ENCODE results near the gene LEFTY1.
"Not testable (repeated sequence)": the region's sequence is repeated elsewhere in the genome, so short reads cannot be mapped to it uniquely, and the experiment has no call there.

LEFTY1 gene

GRCh38 chr1:225888898-225889601 lies at the start of gene LEFTY1:
Gene LEFTY1 (minus strand): TSS chr1:225889146. CDS start chr1:225889066, 80 bp downstream.
- no peak for DNase-seq

DNA sequence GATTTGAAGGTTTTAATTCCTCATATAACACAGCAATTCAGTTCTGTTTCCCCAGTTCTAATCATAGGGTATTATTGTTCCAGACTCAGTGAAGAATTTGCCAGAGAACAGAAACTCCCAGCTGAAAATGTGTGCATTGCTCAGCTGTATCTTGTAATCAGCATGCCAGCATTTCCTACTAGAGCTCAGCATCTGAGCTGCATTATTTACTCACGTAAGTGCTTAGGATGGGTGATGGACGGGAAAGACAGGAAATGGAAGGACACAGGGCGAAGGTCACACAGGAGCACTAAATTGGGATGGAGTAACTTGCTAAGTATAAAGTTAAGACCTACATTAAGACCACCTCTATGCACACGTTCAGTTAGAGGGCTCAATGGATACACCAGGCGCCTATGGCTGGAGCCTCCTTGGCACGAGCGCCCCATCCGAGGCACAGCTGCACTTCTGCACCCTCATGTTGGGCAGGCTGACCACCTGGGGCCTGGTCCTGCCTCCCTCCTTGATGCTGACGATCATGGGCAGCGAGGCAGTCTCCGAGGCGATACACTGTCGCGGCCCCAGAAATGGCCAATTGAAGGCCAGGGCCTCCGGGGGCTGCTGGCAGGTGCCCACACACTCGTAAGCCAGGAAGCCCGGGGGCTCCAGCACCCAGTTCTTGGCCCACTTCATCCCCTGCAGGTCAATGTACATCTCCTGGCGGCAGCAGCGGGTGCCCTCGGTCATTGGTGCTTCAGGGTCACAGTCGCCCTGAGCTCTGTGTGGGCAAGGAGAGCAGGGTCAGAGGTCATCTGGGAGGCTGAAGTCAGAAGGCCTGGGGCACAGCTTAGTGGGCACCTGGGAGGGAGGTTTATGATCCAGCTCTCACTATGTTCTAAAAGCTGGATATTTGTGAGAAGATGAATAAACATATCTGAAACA lies 48.4 kb upstream of the LEFTY1 start:
- DNase-seq: no peak

DNA sequence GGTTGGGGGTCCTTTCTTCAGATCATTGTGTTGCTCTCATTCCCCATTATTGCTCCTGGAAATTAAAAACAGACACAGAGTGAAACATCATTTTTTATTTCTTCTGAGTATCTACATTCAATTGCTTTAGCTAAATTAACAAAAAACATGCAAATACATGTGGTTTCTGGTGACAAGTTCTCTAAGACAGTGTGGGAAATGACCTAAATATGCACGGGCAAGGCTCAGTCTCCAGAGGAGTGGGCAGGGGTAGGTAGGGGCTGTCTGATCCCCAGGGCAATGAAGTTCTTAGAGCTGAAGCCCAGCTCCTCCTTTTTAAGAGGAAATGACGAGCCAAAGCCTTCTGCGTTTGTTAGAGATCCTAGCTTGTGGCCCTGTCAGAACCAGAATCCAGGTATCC lies 47.6 kb upstream of the LEFTY1 start:
- no peak for DNase-seq

- DNase-seq: not testable (repeated sequence)
Measured at GRCh38 chr1:225936086-225936485, 47.1 kb upstream of the LEFTY1 start.

- DNase-seq: no peak
Measured at GRCh38 chr1:225934711-225935110, 45.8 kb upstream of the LEFTY1 start.

GRCh38 chr1:225933072-225933471 lies 44.1 kb upstream of the LEFTY1 start:
- no peak for DNase-seq

DNA sequence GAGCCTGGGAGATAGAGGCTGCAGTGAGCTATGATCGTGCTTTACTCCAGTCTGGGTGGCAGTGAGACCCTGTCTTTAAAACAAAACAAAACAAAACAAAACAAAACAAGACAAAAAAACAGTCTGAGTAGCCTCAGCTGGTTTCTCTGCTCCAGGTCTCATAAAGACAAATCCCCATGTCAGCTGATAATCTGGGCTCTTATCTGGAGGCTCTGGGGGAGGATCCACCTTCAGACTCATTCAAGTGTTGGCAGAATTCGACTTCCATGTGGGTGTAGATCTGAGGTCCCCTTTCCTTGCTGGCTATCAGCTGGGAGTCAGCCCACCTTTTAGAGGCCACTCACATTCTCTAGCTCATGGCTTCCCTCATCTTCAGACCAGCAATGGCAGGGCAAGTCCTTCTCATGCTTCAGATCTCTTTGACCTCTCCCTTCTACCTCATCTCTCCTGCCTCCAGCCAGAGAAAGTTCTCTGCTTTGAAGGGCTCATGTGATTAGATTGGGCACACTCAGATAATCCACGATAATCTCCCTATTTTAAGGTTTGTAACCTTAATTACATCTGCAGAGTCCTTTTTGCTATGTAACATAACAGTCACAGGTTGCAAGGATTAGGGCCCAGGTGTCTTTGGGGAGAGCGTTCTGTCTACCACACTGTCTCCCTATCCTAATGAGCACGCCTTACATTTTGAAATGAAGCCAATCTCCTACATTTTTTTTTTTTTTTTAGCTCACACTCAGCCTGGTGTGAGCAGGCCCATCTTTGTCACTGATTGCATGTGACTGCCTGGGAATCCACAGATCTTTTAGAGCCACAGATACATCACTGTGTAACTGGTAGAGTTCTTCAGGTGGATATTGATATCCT lies 42.6 kb upstream of the LEFTY1 start:
- no peak for DNase-seq

DNA sequence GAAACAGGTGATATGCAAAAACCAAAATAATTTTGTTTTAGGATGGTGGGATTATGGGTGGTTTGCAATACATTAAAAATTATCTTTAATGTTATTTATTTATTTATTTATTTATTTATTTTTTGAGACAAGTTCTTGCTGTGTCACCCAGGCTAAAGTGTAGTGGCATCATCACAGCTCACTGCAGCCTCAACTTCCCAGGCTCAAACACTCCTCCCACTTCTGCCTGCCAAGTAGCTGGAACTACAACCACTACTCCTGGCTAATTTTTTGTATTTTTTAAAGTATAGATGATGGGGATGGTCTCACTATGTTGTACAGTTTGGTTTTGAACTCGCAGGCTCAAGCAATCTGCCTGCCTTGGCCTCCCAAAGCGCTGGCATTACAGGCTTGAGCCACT lies 41.6 kb upstream of the LEFTY1 start:
- DNase-seq: no peak

- not testable (repeated sequence) for DNase-seq
Measured at GRCh38 chr1:225929462-225929861, 40.5 kb upstream of the LEFTY1 start.

- no peak for DNase-seq
Measured at GRCh38 chr1:225928186-225929175, 39.5 kb upstream of the LEFTY1 start.

DNA sequence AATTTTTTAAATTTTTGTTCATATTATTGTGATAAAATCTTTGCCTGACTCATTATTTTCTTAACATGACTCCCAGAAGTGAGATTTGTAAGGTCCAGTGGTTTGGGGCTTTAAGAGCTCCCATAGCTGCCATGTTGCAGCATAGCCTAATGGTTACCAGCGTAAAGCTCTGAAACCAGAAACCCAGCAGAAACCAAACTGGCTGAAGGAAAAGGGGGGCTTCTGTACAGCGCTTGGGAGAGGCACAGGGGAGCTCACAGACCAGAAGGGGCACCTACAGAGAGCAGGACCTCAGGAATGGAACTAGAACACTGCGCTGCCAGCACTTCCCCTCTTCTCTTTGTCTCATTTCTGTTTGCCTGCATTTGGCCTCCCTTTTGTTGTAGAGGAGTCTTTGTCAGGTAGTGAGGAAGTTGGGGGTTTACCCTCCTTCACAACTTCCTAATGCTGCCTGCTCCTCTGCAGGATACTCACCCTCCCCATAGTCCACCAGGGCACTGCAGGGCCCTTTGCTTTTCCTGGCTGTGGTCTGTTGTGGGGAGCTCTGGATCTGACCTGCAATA lies 37.7 kb upstream of the LEFTY1 start:
- no peak for DNase-seq

GRCh38 chr1:225923692-225924555 lies 35.0 kb upstream of the LEFTY1 start, which contains the start of gene PYCR2:
Gene PYCR2 (minus strand): TSS chr1:225924250. CDS start chr1:225924110, 140 bp downstream.
- DNase-seq: peak; percentile 98

DNA sequence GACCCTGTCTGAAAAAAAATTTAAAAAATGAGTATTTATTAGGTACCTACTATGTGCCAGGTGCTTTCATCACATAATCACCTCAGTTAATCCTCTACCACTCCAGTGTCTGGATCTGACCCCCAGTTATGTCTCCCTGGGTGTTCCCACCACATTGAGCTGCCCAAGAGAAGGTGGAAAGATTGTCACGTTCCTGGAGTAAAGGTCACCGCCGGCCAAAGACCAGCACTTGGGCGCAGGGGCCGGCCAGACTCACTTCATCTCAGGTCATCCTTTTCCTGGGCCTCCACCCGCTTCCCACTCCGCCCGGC lies 34.4 kb upstream of the LEFTY1 start:
- no peak for DNase-seq

DNA sequence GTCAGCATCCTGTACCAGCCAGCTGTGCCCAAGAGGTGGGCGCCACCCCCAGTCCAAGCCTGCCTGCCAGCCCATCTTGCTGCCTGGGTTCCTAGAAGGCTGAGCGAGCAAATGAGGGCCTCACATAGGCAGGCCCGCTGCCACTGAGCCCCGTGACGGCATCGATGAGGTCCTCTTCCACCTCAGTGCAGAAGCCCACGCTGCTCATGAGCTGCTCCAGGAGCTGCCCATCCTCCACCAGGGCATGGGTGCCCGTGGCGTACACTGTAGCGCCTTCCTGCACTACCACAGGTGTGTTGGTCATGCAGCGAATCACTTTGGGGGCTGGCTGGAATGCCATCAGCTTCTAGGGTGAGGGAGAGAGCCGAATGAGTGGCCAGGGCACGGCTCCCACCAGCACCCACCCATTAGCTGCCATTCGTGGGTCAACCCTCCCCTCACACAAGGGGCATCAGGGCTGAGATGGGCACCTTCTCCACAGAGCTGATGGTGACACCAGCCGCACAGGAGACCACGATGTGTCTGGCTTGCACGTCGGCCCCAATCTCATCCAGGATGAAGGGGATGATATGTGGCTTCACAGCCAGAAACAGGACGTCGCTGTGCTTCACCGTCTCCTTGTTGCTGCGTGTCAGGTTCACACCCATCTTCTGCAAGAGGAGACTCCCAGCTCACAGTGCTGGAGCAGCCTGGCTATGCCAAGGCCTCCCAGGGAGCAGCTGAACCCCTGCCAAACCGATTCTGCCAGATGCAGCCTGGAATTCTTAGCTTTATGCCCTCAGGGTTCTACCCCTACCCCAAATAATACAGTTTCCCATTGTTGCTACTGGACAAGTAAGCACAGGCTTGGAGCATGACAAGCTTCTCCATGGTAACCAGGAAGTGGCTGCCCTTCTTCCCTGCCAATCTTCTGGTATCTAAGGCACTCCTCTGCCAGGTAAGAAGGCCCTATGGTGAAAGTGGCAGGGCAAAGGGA lies 33.1 kb upstream of the LEFTY1 start:
- DNase-seq: peak; percentile 14

- peak; percentile 69 for DNase-seq
Measured at GRCh38 chr1:225919906-225920305, 31.0 kb upstream of the LEFTY1 start.

DNA sequence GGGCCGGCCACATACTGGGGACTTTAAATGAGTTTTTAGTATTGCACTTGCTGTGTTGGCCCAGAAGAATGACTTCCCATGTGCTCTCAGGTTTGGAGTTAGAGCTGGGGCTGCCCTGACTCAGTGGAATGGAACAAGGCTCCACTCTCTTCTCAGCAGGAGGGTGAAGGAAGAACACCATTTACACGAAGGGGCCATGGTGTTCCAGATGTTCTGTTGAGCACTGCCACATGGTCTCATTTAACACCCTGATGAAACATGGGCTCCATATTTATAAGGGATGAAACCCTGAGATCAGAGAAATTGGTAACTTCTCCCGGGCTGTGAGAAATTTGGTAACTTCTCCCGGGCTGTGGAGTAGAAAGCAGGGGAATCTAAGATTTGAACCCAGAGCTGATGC lies 29.3 kb upstream of the LEFTY1 start:
- no peak for DNase-seq

DNA sequence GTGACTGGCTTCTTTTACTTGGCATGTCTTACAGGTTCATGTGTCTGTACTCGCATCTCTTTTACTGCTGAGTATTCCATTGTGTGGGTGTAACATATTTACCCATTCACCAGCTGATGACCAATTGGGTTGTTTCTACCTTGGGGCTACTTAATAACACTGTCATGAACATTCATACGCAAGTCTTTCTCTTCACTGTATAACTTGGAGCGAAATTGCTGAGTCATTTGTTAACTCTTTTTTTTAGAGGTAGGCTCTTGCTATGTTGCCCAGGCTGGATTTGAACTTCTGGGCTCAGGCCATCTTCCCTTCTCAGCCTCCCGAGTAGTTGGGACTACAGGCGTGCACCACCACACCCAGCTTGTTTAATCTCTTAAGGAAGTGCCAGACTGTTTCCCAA lies 28.6 kb upstream of the LEFTY1 start:
- peak; percentile 23 for DNase-seq

DNA sequence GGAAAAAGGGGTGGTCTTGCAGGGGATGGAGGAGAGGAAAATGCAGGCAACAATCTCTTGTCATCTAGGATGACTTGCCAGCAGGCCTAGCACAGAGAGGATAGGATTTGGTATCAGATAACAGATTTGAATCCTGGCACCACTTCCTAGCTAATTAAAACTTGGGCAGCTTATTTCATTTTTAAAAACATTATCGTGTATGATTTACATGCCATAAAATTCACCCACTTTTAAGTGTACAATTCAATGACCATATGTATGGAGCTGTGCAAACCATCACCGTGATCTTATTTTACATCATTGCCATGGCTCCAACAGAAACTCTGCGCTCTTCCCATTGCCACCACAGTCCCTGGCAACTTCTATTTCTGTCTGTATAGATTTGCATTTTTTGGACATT lies 28.2 kb upstream of the LEFTY1 start:
- DNase-seq: no peak

- DNase-seq: no peak
Measured at GRCh38 chr1:225915538-225915991, 26.6 kb upstream of the LEFTY1 start.

All from activated CD4-positive, alpha-beta T cell treated with anti-CD3 and anti-CD28 coated beads, Interleukin-10, Interleukin-2, amounts not matched to agents 100 ng/mL and 50 ng/mL, durations not matched to agents 16 hours and 8 hours (primary cell).